K562 (cell line): ENCODE measurements around the gene GORASP2. TPM values are rescaled to one million over a fixed set of nuclear protein-coding genes. Genes with fewer than 3 reads are reported as not detected.

ENCODE experiments used
- ATF1 ChIP-seq, 2 experiments: fragments of 450-650 bp in 1 of 2; IDR thresholded peaks; 2 replicates each; pipeline ENCODE4 v1.6.1; 2016; ENCODE audit warnings: missing compliant biosample characterization in 1 of 2, missing genetic modification characterization in 1 of 2
- CCAR2 ChIP-seq: fragments of 200-400 bp; formaldehyde crosslinking; IDR thresholded peaks from 2 replicates; pipeline ENCODE4 v1.6.1; 2017; ENCODE audit warnings: mild to moderate bottlenecking, low read depth, low read length
- CEBPB ChIP-seq: fragments of 450-650 bp; IDR thresholded peaks from 2 replicates; pipeline ENCODE4 v1.6.1; 2016; ENCODE audit warnings: missing genetic modification characterization, missing compliant biosample characterization
- ELK1 ChIP-seq: sonication (generic); formaldehyde crosslinking; IDR thresholded peaks from 2 replicates; pipeline ENCODE4 v1.8.1; 2022; ENCODE audit warnings: missing genetic modification reagents
- FOXA3 ChIP-seq, 2 experiments: fragments of 450-650 bp in 1 of 2; sonication (generic) in 1 of 2; formaldehyde crosslinking; IDR thresholded peaks in 1 of 2; conservative IDR thresholded peaks in 1 of 2; 2 replicates each; pipeline versions ENCODE4 v1.4.0 to v1.8.0; 2020 to 2022; ENCODE audit warnings: mild to moderate bottlenecking in 2 of 2, missing genetic modification reagents in 1 of 2
- KAT8 ChIP-seq: fragments of 450-650 bp; IDR thresholded peaks from 2 replicates; pipeline ENCODE4 v1.6.1; 2016; ENCODE audit warnings: low read depth, mild to moderate bottlenecking
- KDM1A ChIP-seq, 2 experiments: fragments of 450-650 bp; IDR thresholded peaks; 2 replicates each; pipeline ENCODE4 v1.6.1; 2016; ENCODE audit warnings: mild to moderate bottlenecking in 2 of 2
- MAFF ChIP-seq: IDR thresholded peaks from 2 replicates; pipeline ENCODE4 v1.6.1; 2012; ENCODE audit warnings: low read length, improper control_type of control experiment
- POLR2B ChIP-seq: fragments of 450-650 bp; IDR thresholded peaks from 2 replicates; pipeline ENCODE4 v1.6.1; 2018; ENCODE audit warnings: low read depth; ENCODE audit not compliant: partially characterized antibody
- SRSF1 ChIP-seq: fragments of 200-400 bp; formaldehyde crosslinking; IDR thresholded peaks from 2 replicates; pipeline ENCODE4 v1.6.1; 2017; ENCODE audit warnings: mild to moderate bottlenecking, low read depth, low read length, moderate library complexity
- TFAP4 ChIP-seq: sonication (generic); formaldehyde crosslinking; IDR thresholded peaks from 2 replicates; pipeline ENCODE4 v1.8.0; 2022; ENCODE audit warnings: missing genetic modification reagents, mild to moderate bottlenecking, moderate library complexity, borderline replicate concordance
- ZBTB26 ChIP-seq: fragments of 450-650 bp; formaldehyde crosslinking; IDR thresholded peaks from 2 replicates; pipeline ENCODE4 v1.4.0; 2022; ENCODE audit warnings: missing genetic modification characterization
- ZBTB33 ChIP-seq: sonication (generic); formaldehyde crosslinking; IDR thresholded peaks from 2 replicates; pipeline ENCODE4 v1.8.1; 2023; ENCODE audit warnings: mild to moderate bottlenecking, missing genetic modification reagents
- ZNF766 ChIP-seq: fragments of 200-800 bp; sonication (Bioruptor generic); conservative IDR thresholded peaks from 2 replicates; pipeline ENCODE4 v1.6.1; 2016; ENCODE audit warnings: missing genetic modification characterization, missing compliant biosample characterization
- polyA plus RNA-seq, 8 experiments: library from polyadenylated mRNA; depleted of rRNA in 4 of 8; stranded (reverse) in 5 of 8; unstranded in 3 of 8; fragments of >200 nt; fragmentation: Nextera tagmentation in 2 of 8; fragmentation: Illumina TruSeq in 1 of 8; extraction: Ambion mirVana in 2 of 8; extraction: Trizol in 1 of 8; gene quantifications; 2 replicates each; pipeline versions ENCODE4 v1.2.1 to v1.2.3, GENCODE V29; 2011 to 2014; ENCODE audit warnings: inconsistent platforms in 1 of 8, missing spikeins in 1 of 8
- total RNA-seq, 7 experiments: library from RNA; depleted of rRNA in 6 of 7; stranded (reverse); fragments of >200 nt in 6 of 7; fragmentation: Illumina TruSeq in 2 of 7; extraction: Trizol in 2 of 7; gene quantifications; 2 replicates each; pipeline versions ENCODE4 v1.2.1 to v1.2.3, GENCODE V29; 2011 to 2021; ENCODE audit warnings: low replicate concordance in 1 of 7
- TF ChIP-seq, protein P1 (sequence below), 2 experiments: IDR thresholded peaks; 2 replicates each; pipeline ENCODE4 v1.6.1; 2011; ENCODE audit warnings: borderline replicate concordance in 1 of 2, control low read depth in 1 of 2, low read depth in 1 of 2, low read length in 1 of 2, mild to moderate bottlenecking in 1 of 2, mixed read lengths in 1 of 2, moderate library complexity in 1 of 2; ENCODE audit not compliant: insufficient read depth in 1 of 2, insufficient read length in 1 of 2, poor library complexity in 1 of 2, severe bottlenecking in 1 of 2; ENCODE audit errors: extremely low read depth in 1 of 2
- TF ChIP-seq, protein P2 (sequence below): fragments of 450-650 bp; IDR thresholded peaks from 2 replicates; pipeline ENCODE4 v1.6.1; 2016; ENCODE audit warnings: antibody characterized with exemption
- TF ChIP-seq, protein P3 (sequence below): conservative IDR thresholded peaks from 2 replicates; pipeline ENCODE4 v1.6.1; 2011; ENCODE audit warnings: low read depth, mild to moderate bottlenecking, low read length; ENCODE audit not compliant: control insufficient read depth

GORASP2 gene
- total and polyA plus RNA-seq, 9 of the 15 experiments (the other 6 are each of a cell fraction or from before 2014, with no cell fraction given): 27.4 to 180 (median 59.6) TPM

DNA sequence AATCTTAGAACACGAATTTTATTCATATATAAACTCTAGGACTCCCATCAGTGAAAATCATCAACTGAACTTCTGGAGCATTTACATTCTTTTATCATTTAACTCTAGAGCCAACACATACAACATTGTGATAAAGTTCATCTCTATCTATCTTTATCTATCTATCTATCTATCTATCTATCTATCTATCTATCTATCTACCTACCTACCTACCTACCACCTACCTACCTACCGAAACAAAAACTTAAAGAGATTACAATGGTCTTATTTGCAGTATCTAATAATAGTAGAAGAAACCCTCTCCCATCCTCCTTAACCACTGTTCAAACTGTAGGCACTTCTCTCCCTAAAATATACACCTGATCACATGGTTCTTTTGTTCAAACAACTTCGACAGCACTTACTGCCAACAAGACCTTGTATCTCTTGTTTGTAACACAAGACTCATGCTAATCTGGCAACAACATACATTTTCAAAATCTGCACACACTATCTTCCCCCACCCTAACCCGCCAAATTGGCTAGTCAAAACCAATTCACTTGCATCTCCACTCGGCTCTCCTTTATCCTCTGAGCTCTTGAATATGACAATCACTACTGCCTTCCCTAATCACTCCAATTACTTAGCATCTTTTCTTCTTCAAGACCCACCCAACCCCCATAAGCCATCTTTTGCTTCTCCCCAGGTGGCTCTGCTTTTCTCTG is 69.0 kb downstream of the GORASP2 start (continued):
- TF ChIP-seq TFAP4 (no peak), KDM1A (IDR thresholded peaks at IDR 0.05) (0 out of 4 replicates have a peak, but pooled peaks of 1 of the 2 experiments have one; percentile 9), ATF1 (CRISPR knock-in tag; IDR thresholded peaks at IDR 0.05) (no peak), ATF1 (tag; IDR thresholded peaks at IDR 0.05) (no peak), CEBPB (tag) (no peak), CCAR2 (no peak), ELK1 (no peak), MAFF (no peak), KAT8 (no peak), ZBTB26 (no peak), SRSF1 (no peak), POLR2B (peak; percentile 22), ZNF766 (CRISPR knock-in tag) (no peak), FOXA3 (CRISPR knock-in tag; conservative IDR thresholded peaks at IDR 0.05 in 1 of 2, IDR thresholded peaks at IDR 0.05 in 1 of 2) (no peak), ZBTB33 (peak; percentile 56; the same call in 1 of the 2 replicates)
- TF ChIP-seq, protein P1, sequence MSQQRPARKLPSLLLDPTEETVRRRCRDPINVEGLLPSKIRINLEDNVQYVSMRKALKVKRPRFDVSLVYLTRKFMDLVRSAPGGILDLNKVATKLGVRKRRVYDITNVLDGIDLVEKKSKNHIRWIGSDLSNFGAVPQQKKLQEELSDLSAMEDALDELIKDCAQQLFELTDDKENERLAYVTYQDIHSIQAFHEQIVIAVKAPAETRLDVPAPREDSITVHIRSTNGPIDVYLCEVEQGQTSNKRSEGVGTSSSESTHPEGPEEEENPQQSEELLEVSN (IDR thresholded peaks at IDR 0.05; ENCODE audit: borderline replicate concordance in 1 of 2, extremely low read depth in 1 of 2, insufficient read depth in 1 of 2, insufficient read length in 1 of 2, low read depth in 1 of 2, low read length in 1 of 2, poor library complexity in 1 of 2, severe bottlenecking in 1 of 2): no peak
- TF ChIP-seq, protein P2, sequence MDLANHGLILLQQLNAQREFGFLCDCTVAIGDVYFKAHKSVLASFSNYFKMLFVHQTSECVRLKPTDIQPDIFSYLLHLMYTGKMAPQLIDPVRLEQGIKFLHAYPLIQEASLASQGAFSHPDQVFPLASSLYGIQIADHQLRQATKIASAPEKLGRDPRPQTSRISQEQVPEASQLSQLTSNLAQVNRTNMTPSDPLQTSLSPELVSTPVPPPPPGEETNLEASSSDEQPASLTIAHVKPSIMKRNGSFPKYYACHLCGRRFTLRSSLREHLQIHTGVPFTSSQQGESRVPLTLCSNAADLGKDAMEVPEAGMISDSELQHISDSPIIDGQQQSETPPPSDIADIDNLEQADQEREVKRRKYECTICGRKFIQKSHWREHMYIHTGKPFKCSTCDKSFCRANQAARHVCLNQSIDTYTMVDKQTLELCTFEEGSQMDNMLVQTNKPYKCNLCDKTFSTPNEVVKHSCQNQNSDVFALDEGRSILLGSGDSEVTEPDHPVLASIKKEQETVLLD: peak; percentile 68; the same call in 1 of the 2 replicates
- TF ChIP-seq, protein P3, sequence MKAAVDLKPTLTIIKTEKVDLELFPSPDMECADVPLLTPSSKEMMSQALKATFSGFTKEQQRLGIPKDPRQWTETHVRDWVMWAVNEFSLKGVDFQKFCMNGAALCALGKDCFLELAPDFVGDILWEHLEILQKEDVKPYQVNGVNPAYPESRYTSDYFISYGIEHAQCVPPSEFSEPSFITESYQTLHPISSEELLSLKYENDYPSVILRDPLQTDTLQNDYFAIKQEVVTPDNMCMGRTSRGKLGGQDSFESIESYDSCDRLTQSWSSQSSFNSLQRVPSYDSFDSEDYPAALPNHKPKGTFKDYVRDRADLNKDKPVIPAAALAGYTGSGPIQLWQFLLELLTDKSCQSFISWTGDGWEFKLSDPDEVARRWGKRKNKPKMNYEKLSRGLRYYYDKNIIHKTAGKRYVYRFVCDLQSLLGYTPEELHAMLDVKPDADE: no peak
